T-helper 9 cell (primary cell): Measurements from ENCODE around the gene SPATA16.
"Not testable (repeated sequence)": the region's sequence is repeated elsewhere in the genome, so short reads cannot be mapped to it uniquely, and the experiment has no call there.

ENCODE experiments used
- DNase-seq: peaks from one replicate; pipeline ENCODE4 v3.0.0-alpha.2; 2020

Gene SPATA16

DNA sequence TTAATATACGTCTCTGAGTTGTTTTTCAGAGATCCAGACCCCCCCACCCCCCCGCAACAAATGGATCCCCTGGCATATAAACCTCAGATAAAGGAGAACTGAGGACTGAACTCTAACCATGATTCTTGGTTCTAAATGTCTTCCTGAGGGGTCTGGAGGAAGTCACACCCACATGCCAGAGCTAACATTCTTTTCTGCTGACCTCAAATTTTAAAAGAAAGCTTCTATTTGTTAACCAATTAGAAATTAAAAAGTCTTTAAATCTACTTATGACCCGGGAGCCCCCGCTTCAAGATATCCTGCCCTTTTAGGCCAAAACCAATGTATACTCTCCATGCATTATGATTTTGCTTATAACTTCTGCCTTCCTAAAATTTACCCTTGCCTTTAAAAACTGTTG is 202.2 kb downstream of the SPATA16 start:
- DNase-seq, result no peak

DNA sequence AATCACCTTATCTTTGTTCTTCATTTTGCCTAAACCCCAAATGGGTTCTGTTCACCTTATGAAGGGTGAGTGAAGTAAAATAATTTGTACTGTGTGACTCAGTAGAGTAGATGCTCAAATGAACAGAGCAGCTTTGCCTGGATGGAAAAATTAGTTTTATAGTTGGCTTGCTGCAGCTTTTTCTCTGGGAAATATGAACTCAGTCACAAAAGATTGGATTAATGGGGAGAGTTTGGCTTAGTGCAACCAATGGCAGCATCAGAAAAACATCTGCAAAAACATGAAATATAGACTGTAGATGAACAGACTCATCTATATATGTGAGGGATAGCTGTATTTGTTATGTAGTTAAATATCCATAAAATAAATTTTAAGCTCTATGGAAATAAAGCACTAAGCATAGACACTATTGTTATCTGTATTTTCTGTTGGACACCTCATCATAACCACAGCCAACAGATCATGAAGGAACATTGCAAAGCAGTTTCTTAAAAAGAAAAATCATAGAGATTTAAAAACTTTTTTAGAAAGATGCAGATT is 209.2 kb downstream of the SPATA16 start:
- DNase-seq, result no peak

- no peak for DNase-seq
Measured at GRCh38 chr3:172929451-172929850, 211.6 kb downstream of the SPATA16 start.

- no peak for DNase-seq
Measured at GRCh38 chr3:172924546-172924945, 216.5 kb downstream of the SPATA16 start.

GRCh38 chr3:172919297-172919683 is 221.7 kb downstream of the SPATA16 start:
- DNase-seq, result no peak

DNA sequence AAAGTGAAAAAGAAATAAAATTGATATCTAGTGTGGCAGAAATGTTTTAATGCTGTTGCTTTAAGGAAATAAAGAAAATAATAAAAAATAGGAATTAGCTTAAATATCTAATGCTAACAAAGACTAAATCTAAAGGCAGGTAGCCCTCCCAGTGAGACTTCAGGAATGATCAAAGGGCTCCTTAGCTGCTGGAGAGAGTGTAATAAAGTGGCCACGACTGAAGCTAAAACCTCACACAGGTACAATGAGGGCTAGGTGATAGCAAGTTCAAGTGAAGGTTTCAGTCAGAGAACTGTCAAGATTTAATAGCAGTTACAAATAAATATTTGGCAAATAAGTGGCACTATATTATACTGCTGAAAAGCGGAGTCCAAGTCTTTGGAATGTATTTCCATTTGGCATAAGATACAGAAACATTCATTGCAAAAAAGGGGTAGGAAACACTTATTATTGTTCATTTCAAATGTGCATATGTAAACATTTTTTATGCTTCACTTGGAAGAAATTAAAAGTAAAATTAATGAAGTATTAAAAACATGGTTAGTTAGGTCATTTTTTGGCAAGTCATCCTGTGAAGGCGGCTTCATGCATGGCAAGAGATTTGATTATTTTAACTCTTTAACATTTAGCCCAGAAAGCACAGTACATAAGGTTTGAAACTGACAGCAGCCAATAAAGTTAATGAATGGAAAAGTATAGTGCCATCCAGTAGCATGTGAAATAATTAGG is 222.3 kb downstream of the SPATA16 start:
- DNase-seq, result no peak

DNA sequence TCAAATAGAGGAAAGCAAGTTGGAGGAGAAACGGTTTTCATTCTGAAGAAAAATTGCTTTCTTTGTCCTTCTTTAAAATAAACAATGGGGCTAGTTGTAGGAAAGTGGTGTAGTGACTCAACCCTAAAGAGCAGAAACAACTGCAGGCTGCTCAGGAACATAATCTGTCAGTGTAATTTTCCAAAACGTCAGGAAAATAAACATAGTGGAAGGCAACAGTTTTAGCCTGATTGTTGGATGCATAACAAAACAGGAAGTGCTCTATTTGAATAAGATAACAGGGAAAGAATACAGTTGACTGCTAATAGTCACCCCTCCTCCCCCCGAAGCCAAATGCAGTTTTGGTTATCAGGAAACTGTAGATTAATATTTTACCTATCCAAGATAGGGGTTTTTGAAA is 222.9 kb downstream of the SPATA16 start:
- DNase-seq, result no peak

DNA sequence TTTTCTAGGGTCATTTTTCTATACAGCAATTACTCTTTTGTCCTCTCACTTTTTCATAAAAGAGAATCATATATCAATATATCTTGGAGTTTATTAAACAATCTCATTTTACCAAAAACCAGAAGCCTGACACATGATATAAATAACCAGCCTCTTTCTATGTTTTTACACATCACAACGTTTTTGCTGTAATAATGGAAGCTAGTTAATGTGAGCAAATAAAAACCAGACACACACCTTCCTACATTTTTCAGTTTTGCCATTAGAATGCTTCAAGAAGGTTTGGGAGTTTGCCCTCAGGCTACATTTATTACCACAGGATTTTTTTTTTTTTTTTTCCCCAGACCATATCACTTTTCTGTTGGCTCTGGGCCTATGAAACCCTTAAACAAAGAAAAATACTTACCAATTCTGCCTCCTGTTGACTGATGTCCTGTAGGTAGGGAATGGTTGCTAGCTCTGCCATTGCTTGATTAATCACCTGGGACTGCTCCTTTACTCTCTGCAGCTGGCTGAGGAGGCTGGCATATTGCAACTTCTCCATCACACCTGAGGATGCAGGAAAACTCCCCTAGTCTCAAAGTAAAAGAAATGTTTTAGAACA is 225.0 kb downstream of the SPATA16 start:
- DNase-seq, result no peak

DNA sequence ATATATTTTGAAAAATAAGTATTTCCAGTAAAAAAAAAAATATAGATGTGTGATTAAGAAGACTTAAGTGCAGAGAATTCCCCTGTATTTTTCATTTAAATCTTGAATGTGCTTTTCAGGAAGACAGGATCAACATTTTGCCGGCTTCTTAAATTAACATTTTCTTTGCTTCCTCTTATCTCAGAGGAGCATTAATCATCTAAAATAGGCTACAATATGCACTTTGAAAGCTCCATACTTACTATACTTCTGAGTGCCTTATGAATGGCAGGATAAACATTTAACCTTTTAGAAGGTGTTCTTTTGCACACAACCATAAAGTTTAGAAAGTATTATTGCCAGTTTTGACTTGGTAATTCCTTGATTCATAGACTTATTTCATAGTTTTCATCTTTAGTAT is 226.2 kb downstream of the SPATA16 start:
- no peak for DNase-seq

DNA sequence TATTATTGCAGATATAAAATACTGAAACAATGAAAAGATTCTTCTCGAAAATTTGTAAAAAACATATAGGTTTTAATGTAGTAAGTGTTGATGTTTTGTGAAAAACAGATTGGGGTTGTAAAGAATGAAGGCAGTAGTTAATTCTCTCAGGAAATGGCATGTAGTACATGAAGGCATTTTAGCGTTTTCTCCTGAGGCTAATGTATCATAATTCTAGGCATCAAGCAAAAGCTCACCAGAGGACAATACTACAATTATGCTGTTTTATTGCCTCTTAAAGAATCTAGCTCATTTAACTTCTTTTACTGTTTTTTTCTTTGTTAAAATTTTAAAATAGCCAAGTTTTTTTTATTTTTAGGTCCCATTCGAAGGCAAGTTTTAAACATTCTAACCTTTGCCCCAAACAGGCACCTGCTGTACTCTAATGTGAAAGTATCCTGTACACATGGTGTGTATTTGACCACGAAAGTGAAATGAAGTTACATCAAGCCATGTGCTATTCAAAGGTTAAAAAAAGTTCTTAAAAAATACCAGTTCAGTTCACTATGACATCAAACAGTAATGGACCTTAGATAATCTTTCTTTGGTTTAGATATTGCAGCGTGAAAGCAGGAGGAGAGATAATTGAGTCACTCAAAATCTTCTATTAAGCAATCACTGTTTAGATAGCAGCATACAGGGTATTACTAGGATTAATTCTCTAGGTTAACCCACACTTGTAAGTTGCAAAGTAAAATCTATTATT is 227.0 kb downstream of the SPATA16 start:
- no peak for DNase-seq

GRCh38 chr3:172911142-172911541 is 229.9 kb downstream of the SPATA16 start:
- no peak for DNase-seq

DNA sequence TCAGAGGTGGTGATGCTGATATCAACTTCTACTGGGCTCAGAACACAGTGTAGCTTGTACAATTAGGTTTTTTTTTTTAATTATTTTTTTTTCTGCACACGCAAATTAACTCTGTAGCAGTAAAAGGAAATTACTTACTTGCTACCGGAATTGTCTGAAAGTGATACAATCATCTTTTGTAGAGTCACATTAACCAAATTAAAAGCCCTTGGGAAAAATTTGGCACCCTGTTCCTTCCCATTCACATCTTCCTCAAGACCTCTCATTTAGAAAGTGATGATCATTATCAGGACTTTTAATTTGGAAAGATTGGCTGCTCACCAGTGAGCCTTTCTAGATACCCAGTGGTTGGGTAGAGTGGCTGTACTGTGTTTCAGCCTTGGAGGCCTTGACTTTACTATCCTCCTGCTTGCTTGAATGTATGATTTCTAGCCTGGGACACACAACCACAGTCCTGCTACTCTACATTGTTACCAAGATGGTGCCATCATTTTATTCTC is 232.2 kb downstream of the SPATA16 start:
- DNase-seq, result no peak

- no peak for DNase-seq
Measured at GRCh38 chr3:172905451-172905850, 235.6 kb downstream of the SPATA16 start.

- no peak for DNase-seq
Measured at GRCh38 chr3:172904711-172905373, 236.2 kb downstream of the SPATA16 start.

DNA sequence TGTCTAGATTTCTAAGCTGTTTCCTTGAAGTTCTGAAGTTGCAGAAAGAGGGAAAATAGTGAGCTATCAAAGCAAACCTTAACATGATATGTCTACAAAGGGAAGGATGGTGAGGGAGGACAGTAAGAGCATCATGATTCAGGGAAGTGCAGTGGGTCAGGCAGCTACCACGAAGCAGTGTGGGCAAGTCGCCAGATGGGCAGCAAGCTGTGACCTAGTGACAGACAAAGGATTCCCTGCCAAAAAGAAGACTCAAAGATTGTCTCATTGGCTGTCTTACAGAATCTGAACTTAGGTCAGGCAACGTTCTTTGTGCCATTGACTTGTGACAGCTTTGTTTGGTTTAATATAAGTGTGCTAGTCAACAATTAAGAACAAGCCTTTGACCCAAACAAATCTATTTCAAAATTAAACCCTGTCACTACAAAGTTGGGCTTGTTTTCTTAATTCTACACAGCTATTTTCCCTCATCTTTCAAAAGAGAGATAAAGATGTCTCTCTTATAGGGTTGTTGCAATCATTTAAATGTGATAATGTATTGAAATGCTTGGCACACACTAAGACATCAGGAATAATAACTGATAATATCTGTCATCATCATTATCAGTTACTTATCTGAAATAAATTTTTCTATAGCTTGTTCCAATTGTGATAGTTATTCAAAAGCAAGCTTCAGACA is 237.3 kb downstream of the SPATA16 start:
- no peak for DNase-seq

DNA sequence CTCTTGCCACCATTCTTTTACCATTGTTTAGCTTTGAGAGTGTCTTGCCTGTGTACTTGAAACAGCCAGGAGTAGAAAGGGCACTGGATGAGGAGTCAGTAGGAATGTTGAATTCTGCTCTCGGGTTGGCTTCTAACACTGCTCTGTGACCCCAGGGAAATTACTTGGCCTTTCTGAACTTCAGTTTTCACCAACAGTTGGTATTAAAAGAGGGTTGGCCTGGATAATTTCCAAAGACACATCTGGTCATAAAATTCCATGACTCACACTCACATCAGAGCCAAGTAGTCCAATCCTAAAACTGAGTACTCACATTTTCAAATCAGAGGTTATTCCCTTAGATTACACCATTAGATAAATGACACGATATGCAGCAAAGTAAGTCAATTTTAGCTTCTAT is 248.9 kb downstream of the SPATA16 start:
- no peak for DNase-seq

- no peak for DNase-seq
Measured at GRCh38 chr3:172885704-172886103, 255.3 kb downstream of the SPATA16 start.

DNA sequence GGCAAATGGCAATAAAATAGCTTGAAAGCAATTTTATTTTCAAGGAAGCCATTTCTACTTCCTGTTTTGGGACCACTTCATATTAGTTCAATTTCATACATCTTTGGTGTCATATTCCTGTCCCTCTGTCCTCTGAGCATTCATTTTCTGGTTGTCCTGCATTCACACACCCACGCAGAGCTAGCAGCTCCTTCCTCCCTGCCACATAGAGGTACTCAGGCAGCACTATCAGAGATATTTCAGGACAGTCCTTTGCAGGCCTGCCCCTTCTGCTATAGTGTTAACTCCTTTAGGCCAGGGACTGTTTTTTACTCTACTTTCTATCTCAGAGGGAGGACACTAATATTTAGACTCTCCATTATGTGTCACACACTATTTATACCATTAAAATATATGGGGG is 258.5 kb downstream of the SPATA16 start:
- DNase-seq, result no peak

- DNase-seq, result not testable (repeated sequence)
Measured at GRCh38 chr3:172879381-172879780, 261.7 kb downstream of the SPATA16 start.

- DNase-seq, result no peak
Measured at GRCh38 chr3:172877011-172877410, 264.0 kb downstream of the SPATA16 start.

- no peak for DNase-seq
Measured at GRCh38 chr3:172876297-172876696, 264.7 kb downstream of the SPATA16 start.

DNA sequence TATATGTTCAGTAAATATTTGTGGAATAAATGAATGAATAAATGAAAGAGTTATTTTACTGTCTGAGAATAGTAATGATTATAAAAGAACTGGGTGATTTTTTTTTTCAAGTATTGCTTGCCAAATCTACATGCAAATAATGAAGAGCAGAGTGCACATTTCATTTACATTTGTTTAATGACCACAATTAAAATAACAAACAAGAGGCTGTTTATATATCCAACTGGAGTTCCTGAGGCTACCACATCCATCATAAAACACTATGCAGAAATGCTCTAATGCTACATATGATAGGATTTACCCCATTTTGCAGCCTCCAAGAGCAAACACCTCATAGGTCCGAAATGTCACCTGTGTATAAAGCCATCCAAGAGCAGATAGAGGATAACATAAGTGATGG is 266.0 kb downstream of the SPATA16 start:
- no peak for DNase-seq
